Measurements from ENCODE around the gene FCMR. TPM values are rescaled to one million over a fixed set of nuclear protein-coding genes. Genes with fewer than 3 reads are reported as not detected.
A peak's percentile ranks its signal among the peaks of the same experiment; 100 is the strongest.

The FCMR gene
- polyA plus RNA-seq, 4 donors, result 1.1 to 6.9 (median 2.6) TPM

DNA sequence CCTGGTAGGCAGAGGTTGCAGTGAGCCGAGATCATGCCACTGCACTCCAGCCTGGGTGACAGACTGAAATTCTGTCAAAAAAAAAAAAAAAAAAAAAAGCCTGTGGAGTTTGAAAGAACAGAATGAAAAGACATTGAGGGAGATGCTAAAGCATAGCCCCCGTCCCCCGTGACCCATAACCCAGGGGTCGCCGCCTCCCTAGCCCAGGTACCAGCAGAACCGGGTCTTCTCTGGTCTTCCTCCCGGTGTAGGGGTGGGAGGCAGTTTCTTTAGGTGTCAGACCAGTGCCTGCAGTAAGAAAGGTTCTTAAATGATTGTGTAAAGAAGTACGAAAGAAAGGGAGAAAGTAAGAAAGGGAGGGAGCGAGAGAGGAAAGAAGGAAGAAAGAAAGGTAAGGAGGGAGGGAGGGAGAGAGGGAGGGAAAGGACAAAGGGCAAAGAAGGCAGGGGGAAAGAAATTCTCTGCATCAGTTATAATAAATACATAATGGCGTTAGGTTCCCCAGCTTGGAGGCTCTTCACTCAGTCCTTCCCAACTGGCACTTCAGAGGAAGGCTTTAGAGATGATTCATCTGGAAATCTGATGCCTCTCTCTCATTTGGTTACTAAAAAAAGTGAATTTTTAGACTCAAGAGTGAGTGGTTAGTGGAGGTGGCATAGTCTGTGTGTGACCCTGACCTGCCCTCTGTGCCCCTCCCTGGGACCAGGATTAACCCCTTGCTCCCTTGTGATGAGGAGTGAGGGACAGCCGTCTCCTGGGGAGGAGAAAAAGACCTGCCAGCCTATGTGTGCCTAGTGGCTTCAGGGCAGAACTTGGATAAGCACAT, 23.4 kb downstream of the FCMR start:
- WGBS, 3 donors, result 70 to 82% (median 74%) methylated on average over 11 of the region's 11 CpGs
- H3K9me3 ChIP-seq (ENCODE audit: control insufficient read depth in 2 of 2, insufficient read depth in 1 of 2, low read depth in 1 of 2, low read length in 1 of 2), result no peaks in the 10 kb centered on the region
- DNase-seq (no peak), FAIRE-seq (no peak)
- no peak overlapping the region for H3K27ac ChIP-seq (ENCODE audit: low read depth in 1 of 3, low read length in 2 of 3)
- no peak overlapping the region for H3K4me3 ChIP-seq (ENCODE audit: low read depth in 1 of 3, low read length in 3 of 3)
- H3K27me3 ChIP-seq (ENCODE audit: control insufficient read depth in 3 of 3, insufficient read depth in 3 of 3, low read length in 3 of 3), result peaks cover 0 to 2% (median 0%) of the 10 kb centered on the region in 3 donors
- H3K36me3 ChIP-seq (ENCODE audit: control insufficient read depth in 3 of 3, insufficient read depth in 2 of 3, low read depth in 1 of 3, low read length in 3 of 3), result no peaks in the 10 kb centered on the region
- H3K4me1 ChIP-seq (ENCODE audit: control insufficient read depth in 3 of 3, insufficient read depth in 2 of 3, low read depth in 1 of 3, low read length in 2 of 3), result no peaks in the 10 kb centered on the region

DNA sequence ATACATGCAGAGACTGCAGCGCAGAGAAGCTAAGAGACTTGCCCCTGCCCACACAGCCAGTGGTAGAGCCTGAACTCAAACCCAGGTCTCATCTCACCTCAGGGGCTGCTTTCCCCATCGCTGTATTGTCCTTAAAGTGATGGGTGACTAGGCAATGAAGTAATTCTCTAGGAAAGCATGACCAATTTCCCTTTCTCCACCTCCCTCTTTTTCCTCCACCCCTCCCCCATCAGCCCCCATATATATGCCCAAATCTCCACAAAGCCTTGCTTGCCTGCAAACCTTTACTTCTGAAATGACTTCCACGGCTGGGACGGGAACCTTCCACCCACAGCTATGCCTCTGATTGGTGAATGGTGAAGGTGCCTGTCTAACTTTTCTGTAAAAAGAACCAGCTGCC, 24.6 kb downstream of the FCMR start, which contains the start of gene IL24:
IL24 (plus strand) TSS at position 269 of the 400 bp plus-strand sequence. CDS start 390 bp downstream, outside the sequence.
- Histone ChIP-seq H3K27ac (ENCODE audit: low read depth in 1 of 3, low read length in 2 of 3) (peak within 1 kb of the TSS in 1 of 3 donors; percentile 12), H3K9me3 (ENCODE audit: control insufficient read depth in 2 of 2, insufficient read depth in 1 of 2, low read depth in 1 of 2, low read length in 1 of 2) (no peaks in the 10 kb centered on the region), H3K27me3 (ENCODE audit: control insufficient read depth in 3 of 3, insufficient read depth in 3 of 3, low read length in 3 of 3) (peaks cover 0 to 2% (median 0%) of the 10 kb centered on the region in 3 donors), H3K4me1 (ENCODE audit: control insufficient read depth in 3 of 3, insufficient read depth in 2 of 3, low read depth in 1 of 3, low read length in 2 of 3) (no peaks in the 10 kb centered on the region), H3K4me3 (ENCODE audit: low read depth in 1 of 3, low read length in 3 of 3) (no peak within 1 kb of the TSS), H3K36me3 (ENCODE audit: control insufficient read depth in 3 of 3, insufficient read depth in 2 of 3, low read depth in 1 of 3, low read length in 3 of 3) (no peaks in the 10 kb centered on the region)
- WGBS, 3 donors, result 74 to 86% (median 77%) methylated on average over 4 of the region's 4 CpGs
- FAIRE-seq, result no peak
- DNase-seq, result no peak

DNA sequence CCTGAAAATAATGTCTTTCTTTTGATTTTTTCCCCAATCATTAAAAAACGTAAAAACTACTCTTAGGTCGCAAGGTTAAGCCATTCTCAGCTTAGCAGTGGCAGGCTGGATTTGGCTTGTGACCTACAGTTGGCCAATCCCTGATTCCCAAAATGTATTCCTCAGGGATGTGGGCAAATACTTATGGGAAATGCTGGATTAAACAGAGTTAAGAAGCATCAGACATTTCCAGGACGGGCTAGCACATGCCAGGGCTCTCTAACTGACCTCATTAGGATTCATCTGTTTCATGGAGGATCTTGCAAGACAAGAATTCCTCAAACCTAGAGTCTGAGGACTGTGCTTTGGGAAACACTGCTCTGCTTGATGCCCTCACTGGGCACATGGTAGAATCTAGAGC, 25.5 kb downstream of the FCMR start:
- peaks cover 0 to 2% (median 0%) of the 10 kb centered on the region in 3 donors for H3K27me3 ChIP-seq (ENCODE audit: control insufficient read depth in 3 of 3, insufficient read depth in 3 of 3, low read length in 3 of 3)
- H3K36me3 ChIP-seq (ENCODE audit: control insufficient read depth in 3 of 3, insufficient read depth in 2 of 3, low read depth in 1 of 3, low read length in 3 of 3), result no peaks in the 10 kb centered on the region
- WGBS, 3 donors, result 76 to 86% (median 86%) methylated on average over 3 of the region's 3 CpGs
- no peak for FAIRE-seq
- no peak overlapping the region for H3K4me3 ChIP-seq (ENCODE audit: low read depth in 1 of 3, low read length in 3 of 3)
- no peaks in the 10 kb centered on the region for H3K4me1 ChIP-seq (ENCODE audit: control insufficient read depth in 3 of 3, insufficient read depth in 2 of 3, low read depth in 1 of 3, low read length in 2 of 3)
- no peak for DNase-seq
- H3K9me3 ChIP-seq (ENCODE audit: control insufficient read depth in 2 of 2, insufficient read depth in 1 of 2, low read depth in 1 of 2, low read length in 1 of 2), result no peaks in the 10 kb centered on the region
- peak overlapping the region in 1 of 3 donors; percentile 12 for H3K27ac ChIP-seq (ENCODE audit: low read depth in 1 of 3, low read length in 2 of 3)

DNA sequence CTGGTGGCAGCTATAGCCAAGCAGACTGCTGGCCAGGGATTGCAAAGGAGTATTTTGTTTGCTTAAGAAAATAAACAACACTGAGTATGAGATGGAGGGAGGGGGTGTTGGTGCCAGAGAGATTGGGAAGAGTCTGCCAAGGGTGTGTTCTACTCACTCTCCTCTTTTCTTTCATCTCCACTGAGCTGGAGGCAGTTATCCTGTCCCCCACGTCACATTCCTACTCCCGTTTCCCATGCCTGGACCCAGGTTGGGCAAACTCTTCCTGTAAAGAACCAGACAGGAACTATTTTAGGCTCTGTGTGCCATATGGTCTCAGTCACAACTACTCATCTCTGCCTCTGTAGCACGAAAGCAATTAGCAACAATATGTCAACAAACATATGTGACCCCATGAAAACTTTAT, 25.9 kb downstream of the FCMR start:
- H3K9me3 ChIP-seq (ENCODE audit: control insufficient read depth in 2 of 2, insufficient read depth in 1 of 2, low read depth in 1 of 2, low read length in 1 of 2), result no peaks in the 10 kb centered on the region
- H3K36me3 ChIP-seq (ENCODE audit: control insufficient read depth in 3 of 3, insufficient read depth in 2 of 3, low read depth in 1 of 3, low read length in 3 of 3), result no peaks in the 10 kb centered on the region
- DNase-seq, result no peak
- peaks cover 0 to 2% (median 0%) of the 10 kb centered on the region in 3 donors for H3K27me3 ChIP-seq (ENCODE audit: control insufficient read depth in 3 of 3, insufficient read depth in 3 of 3, low read length in 3 of 3)
- FAIRE-seq, result no peak
- 46 to 58% (median 47%) methylated on average over 3 of the region's 3 CpGs for WGBS, 3 donors
- H3K27ac ChIP-seq (ENCODE audit: low read depth in 1 of 3, low read length in 2 of 3), result no peak overlapping the region
- no peaks in the 10 kb centered on the region for H3K4me1 ChIP-seq (ENCODE audit: control insufficient read depth in 3 of 3, insufficient read depth in 2 of 3, low read depth in 1 of 3, low read length in 2 of 3)
- no peak overlapping the region for H3K4me3 ChIP-seq (ENCODE audit: low read depth in 1 of 3, low read length in 3 of 3)

DNA sequence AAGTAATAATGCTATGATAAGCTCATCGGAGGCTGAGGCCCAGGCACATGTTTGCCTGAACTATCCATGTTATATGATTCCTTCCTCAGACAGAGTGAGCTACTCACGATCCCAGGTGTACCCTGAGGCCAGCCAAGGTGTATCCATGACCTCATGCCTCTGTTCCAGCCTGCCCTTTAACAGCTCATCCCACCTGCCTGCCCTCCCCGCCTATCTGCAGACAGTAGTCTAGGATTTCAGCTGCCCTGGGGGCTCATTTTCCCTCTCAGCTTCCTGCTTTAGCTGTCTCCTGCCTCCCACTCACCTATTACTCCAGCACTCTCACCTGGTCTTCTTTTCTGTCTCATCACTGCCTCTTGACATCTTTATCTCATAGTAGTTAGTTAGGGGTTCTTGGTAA, 26.4 kb downstream of the FCMR start:
- Histone ChIP-seq H3K36me3 (ENCODE audit: control insufficient read depth in 3 of 3, insufficient read depth in 2 of 3, low read depth in 1 of 3, low read length in 3 of 3) (no peaks in the 10 kb centered on the region), H3K4me1 (ENCODE audit: control insufficient read depth in 3 of 3, insufficient read depth in 2 of 3, low read depth in 1 of 3, low read length in 2 of 3) (peaks cover 0 to 3% (median 0%) of the 10 kb centered on the region in 3 donors), H3K27me3 (ENCODE audit: control insufficient read depth in 3 of 3, insufficient read depth in 3 of 3, low read length in 3 of 3) (peaks cover 0 to 2% (median 0%) of the 10 kb centered on the region in 3 donors), H3K4me3 (ENCODE audit: low read depth in 1 of 3, low read length in 3 of 3) (no peak overlapping the region), H3K9me3 (ENCODE audit: control insufficient read depth in 2 of 2, insufficient read depth in 1 of 2, low read depth in 1 of 2, low read length in 1 of 2) (no peaks in the 10 kb centered on the region), H3K27ac (ENCODE audit: low read depth in 1 of 3, low read length in 2 of 3) (no peak overlapping the region)
- 29 to 65% (median 44%) methylated on average over 3 of the region's 3 CpGs for WGBS, 3 donors
- DNase-seq (no peak), FAIRE-seq (no peak)

DNA sequence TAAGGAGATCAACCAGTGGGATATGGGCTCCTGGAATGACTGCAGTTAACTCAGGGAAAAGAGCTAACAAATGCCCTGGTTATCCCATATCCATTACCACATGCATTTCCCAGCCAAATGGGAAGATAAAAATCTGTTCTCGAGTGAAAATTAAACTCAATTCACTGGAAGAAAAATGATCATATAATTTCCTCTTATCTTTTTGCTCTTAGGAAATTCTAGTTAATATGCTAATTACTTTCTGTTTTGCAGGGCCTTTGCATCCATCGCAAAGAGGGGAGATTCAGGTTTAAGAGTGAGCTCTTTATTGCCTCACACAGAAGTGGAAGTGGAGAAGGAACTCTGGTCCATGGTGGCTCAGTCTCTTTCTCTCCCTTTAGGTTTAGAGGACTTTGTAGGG, 28.4 kb downstream of the FCMR start:
- Histone ChIP-seq H3K4me3 (ENCODE audit: low read depth in 1 of 3, low read length in 3 of 3) (no peak overlapping the region), H3K27me3 (ENCODE audit: control insufficient read depth in 3 of 3, insufficient read depth in 3 of 3, low read length in 3 of 3) (no peaks in the 10 kb centered on the region), H3K27ac (ENCODE audit: low read depth in 1 of 3, low read length in 2 of 3) (no peak overlapping the region), H3K36me3 (ENCODE audit: control insufficient read depth in 3 of 3, insufficient read depth in 2 of 3, low read depth in 1 of 3, low read length in 3 of 3) (no peaks in the 10 kb centered on the region), H3K9me3 (ENCODE audit: control insufficient read depth in 2 of 2, insufficient read depth in 1 of 2, low read depth in 1 of 2, low read length in 1 of 2) (no peaks in the 10 kb centered on the region), H3K4me1 (ENCODE audit: control insufficient read depth in 3 of 3, insufficient read depth in 2 of 3, low read depth in 1 of 3, low read length in 2 of 3) (peaks cover 0 to 5% (median 0%) of the 10 kb centered on the region in 3 donors)
- FAIRE-seq (no peak), DNase-seq (no peak)
- 30 to 55% (median 44%) methylated on average over 2 of the region's 2 CpGs for WGBS, 3 donors

DNA sequence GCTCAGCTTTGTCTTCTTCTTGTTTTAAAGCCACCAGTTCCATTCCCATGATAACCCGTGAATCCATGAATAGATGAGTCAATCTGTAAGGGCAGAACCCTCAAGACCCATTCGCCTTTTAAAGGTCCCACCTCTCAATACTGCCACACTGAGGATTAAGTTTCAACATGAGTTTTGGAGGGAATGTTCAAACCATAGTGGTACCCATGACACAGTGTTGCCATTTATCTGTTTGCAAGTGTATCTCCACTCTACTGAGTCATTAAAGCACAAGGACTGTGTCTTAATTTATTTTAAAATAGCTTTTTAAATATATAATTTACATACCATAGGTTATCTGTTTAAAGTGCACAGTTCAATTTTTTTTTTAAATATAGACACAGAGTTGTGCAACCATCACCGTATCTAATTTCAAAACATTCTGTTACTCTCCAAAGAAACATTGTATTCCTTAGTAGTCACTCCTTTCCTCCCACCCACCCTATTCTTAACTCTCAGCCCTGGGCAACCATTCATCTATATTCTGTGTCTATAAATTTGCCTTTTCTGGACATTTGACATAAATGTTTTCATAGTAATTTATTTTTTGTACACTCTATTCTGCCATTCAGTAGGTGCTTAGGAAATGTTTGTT, 29.3 kb downstream of the FCMR start:
- DNase-seq (no peak), FAIRE-seq (no peak)
- no peaks in the 10 kb centered on the region for H3K9me3 ChIP-seq (ENCODE audit: control insufficient read depth in 2 of 2, insufficient read depth in 1 of 2, low read depth in 1 of 2, low read length in 1 of 2)
- H3K4me3 ChIP-seq (ENCODE audit: low read depth in 1 of 3, low read length in 3 of 3), result no peak overlapping the region
- no peaks in the 10 kb centered on the region for H3K36me3 ChIP-seq (ENCODE audit: control insufficient read depth in 3 of 3, insufficient read depth in 2 of 3, low read depth in 1 of 3, low read length in 3 of 3)
- H3K27ac ChIP-seq (ENCODE audit: low read depth in 1 of 3, low read length in 2 of 3), result no peak overlapping the region
- no peaks in the 10 kb centered on the region for H3K27me3 ChIP-seq (ENCODE audit: control insufficient read depth in 3 of 3, insufficient read depth in 3 of 3, low read length in 3 of 3)
- WGBS, 3 donors, result 75 to 80% (median 77%) methylated on average over 3 of the region's 3 CpGs
- H3K4me1 ChIP-seq (ENCODE audit: control insufficient read depth in 3 of 3, insufficient read depth in 2 of 3, low read depth in 1 of 3, low read length in 2 of 3), result peaks cover 0 to 5% (median 0%) of the 10 kb centered on the region in 3 donors

DNA sequence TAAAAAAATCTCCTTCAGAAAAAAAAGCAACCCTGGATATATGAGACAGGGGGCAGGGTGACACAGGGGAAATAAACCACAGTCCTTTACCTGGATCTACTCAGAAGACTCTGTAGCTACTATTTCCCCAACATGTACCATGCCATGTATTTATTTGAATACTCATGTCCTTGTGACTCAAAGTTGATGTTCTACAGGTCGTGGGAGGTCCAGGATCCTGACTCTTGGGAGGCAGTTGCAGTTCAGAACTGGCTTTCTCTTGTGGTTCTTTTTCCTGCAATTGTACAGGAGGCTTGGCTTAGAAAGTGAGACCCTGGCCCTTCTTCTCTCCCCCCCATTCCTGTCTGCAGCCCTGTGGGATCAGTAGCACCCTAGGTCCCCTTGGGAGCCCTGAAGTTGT, 30.3 kb downstream of the FCMR start:
- Histone ChIP-seq H3K4me1 (ENCODE audit: control insufficient read depth in 3 of 3, insufficient read depth in 2 of 3, low read depth in 1 of 3, low read length in 2 of 3) (peaks cover 0 to 5% (median 0%) of the 10 kb centered on the region in 3 donors), H3K27me3 (ENCODE audit: control insufficient read depth in 3 of 3, insufficient read depth in 3 of 3, low read length in 3 of 3) (no peaks in the 10 kb centered on the region), H3K36me3 (ENCODE audit: control insufficient read depth in 3 of 3, insufficient read depth in 2 of 3, low read depth in 1 of 3, low read length in 3 of 3) (no peaks in the 10 kb centered on the region), H3K9me3 (ENCODE audit: control insufficient read depth in 2 of 2, insufficient read depth in 1 of 2, low read depth in 1 of 2, low read length in 1 of 2) (no peaks in the 10 kb centered on the region), H3K27ac (ENCODE audit: low read depth in 1 of 3, low read length in 2 of 3) (no peak overlapping the region), H3K4me3 (ENCODE audit: low read depth in 1 of 3, low read length in 3 of 3) (no peak overlapping the region)
- WGBS, 3 donors, result 61 to 92% (median 64%) methylated on average over 1 of the region's 1 CpG
- FAIRE-seq, result no peak
- no peak for DNase-seq

Measured in small intestine (tissue), 7 donors.